HCT116 (cell line): ENCODE measurements around the gene LMAN2L.

Source experiments
- EZH2 ChIP-seq: fragments of 200-600 bp; sonication (generic); IDR thresholded peaks from 2 replicates; pipeline ENCODE4 v1.6.1; 2017; ENCODE audit warnings: antibody characterized with exemption, mixed run types
- TF ChIP-seq, protein P1 (sequence below), 3 experiments: fragments of 200-600 bp in 1 of 3; sonication (generic) in 1 of 3; IDR thresholded peaks in 2 of 3; conservative IDR thresholded peaks in 1 of 3; 2 replicates each; pipeline ENCODE4 v1.5.1; 2012 to 2017; ENCODE audit warnings: low read depth in 2 of 3, low read length in 2 of 3, antibody characterized with exemption in 1 of 3, borderline replicate concordance in 1 of 3, control low read depth in 1 of 3, mild to moderate bottlenecking in 1 of 3, mixed read lengths in 1 of 3, mixed run types in 1 of 3, moderate library complexity in 1 of 3; ENCODE audit not compliant: insufficient read depth in 1 of 3

DNA sequence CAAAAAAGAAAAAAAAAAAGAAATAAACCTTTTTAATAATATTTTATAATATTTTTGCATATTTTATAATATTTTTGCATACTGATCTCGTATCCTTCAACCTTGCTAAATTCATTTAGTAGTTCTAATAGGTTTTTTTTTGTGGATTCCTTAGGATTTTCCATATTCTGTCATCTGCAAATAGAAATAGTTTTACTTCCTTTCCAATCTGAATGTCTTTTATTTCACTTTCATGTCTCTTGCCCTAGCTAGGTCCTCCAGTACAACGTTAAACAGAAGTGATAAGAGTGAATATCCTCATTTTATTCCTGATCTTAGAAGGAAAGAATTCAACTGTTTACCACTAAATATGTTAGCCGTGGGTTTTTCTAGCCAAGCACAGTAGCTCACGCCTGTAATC is 13.7 kb downstream of the LMAN2L start:
- TF ChIP-seq EZH2 = no peak
- TF ChIP-seq, protein P1, sequence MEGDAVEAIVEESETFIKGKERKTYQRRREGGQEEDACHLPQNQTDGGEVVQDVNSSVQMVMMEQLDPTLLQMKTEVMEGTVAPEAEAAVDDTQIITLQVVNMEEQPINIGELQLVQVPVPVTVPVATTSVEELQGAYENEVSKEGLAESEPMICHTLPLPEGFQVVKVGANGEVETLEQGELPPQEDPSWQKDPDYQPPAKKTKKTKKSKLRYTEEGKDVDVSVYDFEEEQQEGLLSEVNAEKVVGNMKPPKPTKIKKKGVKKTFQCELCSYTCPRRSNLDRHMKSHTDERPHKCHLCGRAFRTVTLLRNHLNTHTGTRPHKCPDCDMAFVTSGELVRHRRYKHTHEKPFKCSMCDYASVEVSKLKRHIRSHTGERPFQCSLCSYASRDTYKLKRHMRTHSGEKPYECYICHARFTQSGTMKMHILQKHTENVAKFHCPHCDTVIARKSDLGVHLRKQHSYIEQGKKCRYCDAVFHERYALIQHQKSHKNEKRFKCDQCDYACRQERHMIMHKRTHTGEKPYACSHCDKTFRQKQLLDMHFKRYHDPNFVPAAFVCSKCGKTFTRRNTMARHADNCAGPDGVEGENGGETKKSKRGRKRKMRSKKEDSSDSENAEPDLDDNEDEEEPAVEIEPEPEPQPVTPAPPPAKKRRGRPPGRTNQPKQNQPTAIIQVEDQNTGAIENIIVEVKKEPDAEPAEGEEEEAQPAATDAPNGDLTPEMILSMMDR (IDR thresholded peaks at IDR 0.05 in 2 of 3, conservative IDR thresholded peaks at IDR 0.05 in 1 of 3; ENCODE audit: borderline replicate concordance in 1 of 3, insufficient read depth in 1 of 3, low read depth in 2 of 3, low read length in 2 of 3) = no peak
